ENCODE measurements around the gene EPX.
"Not testable (repeated sequence)": the region's sequence is repeated elsewhere in the genome, so short reads cannot be mapped to it uniquely, and the experiment has no call there.

The EPX gene

GRCh38 chr17:58192612-58193011 is at the start of gene EPX:
Gene EPX (plus strand): TSS chr17:58192726. CDS start chr17:58192847, 121 bp downstream.
- no peak for DNase-seq (ENCODE audit: low read depth)

GRCh38 chr17:58143335-58143734 is 49.2 kb upstream of the EPX start:
- DNase-seq (ENCODE audit: low read depth), result not testable (repeated sequence)

- no peak for DNase-seq (ENCODE audit: low read depth)
Observed at GRCh38 chr17:58144801-58145200, 47.7 kb upstream of the EPX start.

- no peak for DNase-seq (ENCODE audit: low read depth)
Observed at GRCh38 chr17:58147930-58148434, 44.5 kb upstream of the EPX start, which contains the start of gene OR4D1. Gene OR4D1 (plus strand): TSS chr17:58148384. CDS start chr17:58155154, 6,770 bp downstream.

GRCh38 chr17:58148609-58149008 is 43.9 kb upstream of the EPX start:
- no peak for DNase-seq (ENCODE audit: low read depth)

- DNase-seq (ENCODE audit: low read depth), result no peak
Observed at GRCh38 chr17:58150394-58150793, 42.1 kb upstream of the EPX start.

GRCh38 chr17:58153046-58153445 is 39.5 kb upstream of the EPX start:
- no peak for DNase-seq (ENCODE audit: low read depth)

GRCh38 chr17:58153671-58154070 is 38.9 kb upstream of the EPX start:
- DNase-seq (ENCODE audit: low read depth), result no peak

GRCh38 chr17:58156839-58157803 is 35.4 kb upstream of the EPX start:
- DNase-seq (ENCODE audit: low read depth), result no peak

- no peak for DNase-seq (ENCODE audit: low read depth)
Observed at GRCh38 chr17:58158181-58158580, 34.3 kb upstream of the EPX start.

- DNase-seq (ENCODE audit: low read depth), result no peak
Observed at GRCh38 chr17:58161566-58161965, 31.0 kb upstream of the EPX start.

- DNase-seq (ENCODE audit: low read depth), result no peak
Observed at GRCh38 chr17:58165981-58166380, 26.5 kb upstream of the EPX start.

GRCh38 chr17:58166682-58167081 is 25.8 kb upstream of the EPX start, which contains the start of gene OR4D2:
Gene OR4D2 (plus strand): TSS chr17:58166982. CDS start chr17:58169656, 2,674 bp downstream.
- DNase-seq (ENCODE audit: low read depth), result no peak

GRCh38 chr17:58170622-58171021 is 21.9 kb upstream of the EPX start:
- DNase-seq (ENCODE audit: low read depth), result no peak

GRCh38 chr17:58172369-58173071 is 20.0 kb upstream of the EPX start:
- no peak for DNase-seq (ENCODE audit: low read depth)

GRCh38 chr17:58174871-58175270 is 17.7 kb upstream of the EPX start:
- no peak for DNase-seq (ENCODE audit: low read depth)

GRCh38 chr17:58176200-58176599 is 16.3 kb upstream of the EPX start:
- peak; percentile 23 for DNase-seq (ENCODE audit: low read depth)

- no peak for DNase-seq (ENCODE audit: low read depth)
Observed at GRCh38 chr17:58181796-58182195, 10.7 kb upstream of the EPX start.

GRCh38 chr17:58183514-58183913 is 9.0 kb upstream of the EPX start:
- DNase-seq (ENCODE audit: low read depth), result no peak

GRCh38 chr17:58184308-58184985 is 8.1 kb upstream of the EPX start:
- DNase-seq (ENCODE audit: low read depth), result peak; percentile 13

- no peak for DNase-seq (ENCODE audit: low read depth)
Observed at GRCh38 chr17:58184986-58185761, 7.4 kb upstream of the EPX start.
